Measurements from ENCODE around the gene PROM2.

Gene PROM2

GRCh38 chr2:95262896-95263542 lies 11.2 kb upstream of the PROM2 start:
- no peak for TF ChIP-seq TEAD4 (IDR thresholded peaks at IDR 0.05)
- no peak for TF ChIP-seq CEBPB (IDR thresholded peaks at IDR 0.05)
- TF ChIP-seq NFIC (IDR thresholded peaks at IDR 0.05): no peak
- no peak for TF ChIP-seq RAD21 (IDR thresholded peaks at IDR 0.05; ENCODE audit: low read depth)
- TF ChIP-seq EGR1 (IDR thresholded peaks at IDR 0.05): no peak
- TF ChIP-seq, protein P1, sequence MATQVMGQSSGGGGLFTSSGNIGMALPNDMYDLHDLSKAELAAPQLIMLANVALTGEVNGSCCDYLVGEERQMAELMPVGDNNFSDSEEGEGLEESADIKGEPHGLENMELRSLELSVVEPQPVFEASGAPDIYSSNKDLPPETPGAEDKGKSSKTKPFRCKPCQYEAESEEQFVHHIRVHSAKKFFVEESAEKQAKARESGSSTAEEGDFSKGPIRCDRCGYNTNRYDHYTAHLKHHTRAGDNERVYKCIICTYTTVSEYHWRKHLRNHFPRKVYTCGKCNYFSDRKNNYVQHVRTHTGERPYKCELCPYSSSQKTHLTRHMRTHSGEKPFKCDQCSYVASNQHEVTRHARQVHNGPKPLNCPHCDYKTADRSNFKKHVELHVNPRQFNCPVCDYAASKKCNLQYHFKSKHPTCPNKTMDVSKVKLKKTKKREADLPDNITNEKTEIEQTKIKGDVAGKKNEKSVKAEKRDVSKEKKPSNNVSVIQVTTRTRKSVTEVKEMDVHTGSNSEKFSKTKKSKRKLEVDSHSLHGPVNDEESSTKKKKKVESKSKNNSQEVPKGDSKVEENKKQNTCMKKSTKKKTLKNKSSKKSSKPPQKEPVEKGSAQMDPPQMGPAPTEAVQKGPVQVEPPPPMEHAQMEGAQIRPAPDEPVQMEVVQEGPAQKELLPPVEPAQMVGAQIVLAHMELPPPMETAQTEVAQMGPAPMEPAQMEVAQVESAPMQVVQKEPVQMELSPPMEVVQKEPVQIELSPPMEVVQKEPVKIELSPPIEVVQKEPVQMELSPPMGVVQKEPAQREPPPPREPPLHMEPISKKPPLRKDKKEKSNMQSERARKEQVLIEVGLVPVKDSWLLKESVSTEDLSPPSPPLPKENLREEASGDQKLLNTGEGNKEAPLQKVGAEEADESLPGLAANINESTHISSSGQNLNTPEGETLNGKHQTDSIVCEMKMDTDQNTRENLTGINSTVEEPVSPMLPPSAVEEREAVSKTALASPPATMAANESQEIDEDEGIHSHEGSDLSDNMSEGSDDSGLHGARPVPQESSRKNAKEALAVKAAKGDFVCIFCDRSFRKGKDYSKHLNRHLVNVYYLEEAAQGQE (IDR thresholded peaks at IDR 0.05; ENCODE audit: low read depth): no peak
- TF ChIP-seq, protein P2, sequence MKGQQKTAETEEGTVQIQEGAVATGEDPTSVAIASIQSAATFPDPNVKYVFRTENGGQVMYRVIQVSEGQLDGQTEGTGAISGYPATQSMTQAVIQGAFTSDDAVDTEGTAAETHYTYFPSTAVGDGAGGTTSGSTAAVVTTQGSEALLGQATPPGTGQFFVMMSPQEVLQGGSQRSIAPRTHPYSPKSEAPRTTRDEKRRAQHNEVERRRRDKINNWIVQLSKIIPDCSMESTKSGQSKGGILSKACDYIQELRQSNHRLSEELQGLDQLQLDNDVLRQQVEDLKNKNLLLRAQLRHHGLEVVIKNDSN (IDR thresholded peaks at IDR 0.05): no peak
- TF ChIP-seq ZBTB7A (IDR thresholded peaks at IDR 0.05; ENCODE audit: low read depth): no peak
- no peak for TF ChIP-seq CREB1 (IDR thresholded peaks at IDR 0.05; ENCODE audit: low read depth)
- no peak for TF ChIP-seq TCF12 (IDR thresholded peaks at IDR 0.05; ENCODE audit: low read depth)
- TF ChIP-seq FOXM1 (IDR thresholded peaks at IDR 0.05; ENCODE audit: borderline replicate concordance, low read depth): no peak

- TF ChIP-seq EP300 (IDR thresholded peaks at IDR 0.05; ENCODE audit: borderline replicate concordance) (no peak), NFIC (IDR thresholded peaks at IDR 0.05) (no peak), TCF12 (IDR thresholded peaks at IDR 0.05; ENCODE audit: low read depth) (no peak)
- TF ChIP-seq, protein P2 (IDR thresholded peaks at IDR 0.05): no peak
- TF ChIP-seq, protein P3, sequence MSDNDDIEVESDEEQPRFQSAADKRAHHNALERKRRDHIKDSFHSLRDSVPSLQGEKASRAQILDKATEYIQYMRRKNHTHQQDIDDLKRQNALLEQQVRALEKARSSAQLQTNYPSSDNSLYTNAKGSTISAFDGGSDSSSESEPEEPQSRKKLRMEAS (IDR thresholded peaks at IDR 0.05): no peak
These were observed 9.6 kb upstream of the PROM2 start for GRCh38 chr2:95264624-95265023.

DNA sequence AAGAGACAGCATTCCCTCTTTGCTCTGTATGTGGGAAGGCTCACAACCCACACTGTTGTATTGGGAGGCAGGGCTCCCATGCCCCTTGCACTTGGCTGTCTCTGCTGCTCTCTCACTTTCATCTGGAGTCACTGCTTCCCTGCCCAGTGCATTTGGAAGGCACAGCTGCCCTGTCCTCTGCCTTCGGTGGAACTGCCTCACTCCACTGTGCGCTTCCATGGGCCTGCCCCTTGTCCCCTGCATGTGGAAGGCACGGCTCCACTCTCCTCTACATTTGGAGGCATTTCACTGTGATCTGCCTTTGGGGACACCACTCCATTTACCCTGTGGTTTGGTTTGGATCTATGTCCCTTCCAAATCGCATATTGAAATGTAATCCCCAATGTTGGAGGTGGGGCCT lies 9.1 kb upstream of the PROM2 start:
- TF ChIP-seq TAF1 (IDR thresholded peaks at IDR 0.05; ENCODE audit: low read depth): no peak
- TF ChIP-seq, protein P3 (IDR thresholded peaks at IDR 0.05): no peak
- no peak for TF ChIP-seq ZBTB7A (IDR thresholded peaks at IDR 0.05; ENCODE audit: low read depth)
- no peak for TF ChIP-seq YY1 (IDR thresholded peaks at IDR 0.05; ENCODE audit: low read depth)
- TF ChIP-seq TEAD4 (IDR thresholded peaks at IDR 0.05): no peak
- TF ChIP-seq, protein P2 (IDR thresholded peaks at IDR 0.05): no peak
- no peak for TF ChIP-seq FOXM1 (IDR thresholded peaks at IDR 0.05; ENCODE audit: borderline replicate concordance, low read depth)

GRCh38 chr2:95266781-95267430 lies 7.3 kb upstream of the PROM2 start:
- no peak for TF ChIP-seq ZBTB7A (IDR thresholded peaks at IDR 0.05; ENCODE audit: low read depth)
- no peak for TF ChIP-seq EP300 (IDR thresholded peaks at IDR 0.05; ENCODE audit: borderline replicate concordance)
- no peak for TF ChIP-seq YY1 (IDR thresholded peaks at IDR 0.05; ENCODE audit: low read depth)
- TF ChIP-seq TAF1 (IDR thresholded peaks at IDR 0.05; ENCODE audit: low read depth): no peak

- TF ChIP-seq EGR1 (IDR thresholded peaks at IDR 0.05): no peak
- TF ChIP-seq ZBTB7A (IDR thresholded peaks at IDR 0.05; ENCODE audit: low read depth): no peak
- TF ChIP-seq RAD21 (IDR thresholded peaks at IDR 0.05; ENCODE audit: low read depth): no peak
- TF ChIP-seq, protein P2 (IDR thresholded peaks at IDR 0.05): no peak
- no peak for TF ChIP-seq CEBPB (IDR thresholded peaks at IDR 0.05)
- no peak for TF ChIP-seq TEAD4 (IDR thresholded peaks at IDR 0.05)
- TF ChIP-seq TAF1 (IDR thresholded peaks at IDR 0.05; ENCODE audit: low read depth): no peak
- no peak for TF ChIP-seq TCF12 (IDR thresholded peaks at IDR 0.05; ENCODE audit: low read depth)
- TF ChIP-seq, protein P1 (IDR thresholded peaks at IDR 0.05; ENCODE audit: low read depth): no peak
- TF ChIP-seq CREB1 (IDR thresholded peaks at IDR 0.05; ENCODE audit: low read depth): no peak
These were observed 6.6 kb upstream of the PROM2 start for GRCh38 chr2:95267458-95268210.
